CD14-positive monocyte (primary cell): ENCODE measurements around the gene ADAMTS10. TPM values are rescaled to one million over a fixed set of nuclear protein-coding genes. Genes with fewer than 3 reads are reported as not detected.

Experiments used
- DNase-seq, 3 donors: peaks; one replicate each; pipeline ENCODE4 v3.0.0-alpha.2; 2011 to 2022
- H2AFZ ChIP-seq: 2 replicates; pipeline ENCODE4 v1.6.0; 2012; ENCODE audit warnings: mild to moderate bottlenecking, low read depth, low read length, inconsistent platforms; ENCODE audit not compliant: insufficient read depth, poor library complexity, severe bottlenecking
- H3K27ac ChIP-seq, 2 donors: 1 replicate in 1 of 2; 2 replicates in 1 of 2; pipeline ENCODE4 v1.5.1; 2012 to 2013; ENCODE audit warnings: low read length in 2 of 2, control low read depth in 1 of 2, inconsistent platforms in 1 of 2, low read depth in 1 of 2, mild to moderate bottlenecking in 1 of 2
- H3K27me3 ChIP-seq, 2 donors: one replicate each; pipeline versions ENCODE4 v1.6.0 to v1.6.1; 2011 to 2013; ENCODE audit warnings: low read length in 2 of 2; ENCODE audit not compliant: control insufficient read depth in 2 of 2, insufficient read depth in 2 of 2
- H3K36me3 ChIP-seq, 2 donors: replicated peaks in 1 of 2; 1 replicate in 1 of 2; 2 replicates in 1 of 2; pipeline versions ENCODE4 v1.5.1 to v1.6.1; 2012 to 2013; ENCODE audit warnings: low read length in 2 of 2, control low read depth in 1 of 2, inconsistent platforms in 1 of 2, mild to moderate bottlenecking in 1 of 2; ENCODE audit not compliant: insufficient read depth in 2 of 2, control insufficient read depth in 1 of 2
- H3K4me1 ChIP-seq, 2 donors: 1 replicate in 1 of 2; 2 replicates in 1 of 2; pipeline versions ENCODE4 v1.5.1 to v1.6.1; 2012 to 2013; ENCODE audit warnings: low read length in 2 of 2, control low read depth in 1 of 2, inconsistent platforms in 1 of 2, mild to moderate bottlenecking in 1 of 2, moderate library complexity in 1 of 2; ENCODE audit not compliant: insufficient read depth in 2 of 2, control insufficient read depth in 1 of 2
- H3K4me2 ChIP-seq: replicated peaks from 2 replicates; pipeline ENCODE3; 2012; ENCODE audit warnings: low read length, moderate library complexity, mild to moderate bottlenecking; ENCODE audit not compliant: poor library complexity, severe bottlenecking; ENCODE audit errors: extremely low read depth
- H3K4me3 ChIP-seq, 3 experiments: fragments of 200-600 bp in 1 of 3; sonication (generic) in 1 of 3; replicated peaks in 1 of 3; 1 replicate in 2 of 3; 2 replicates in 1 of 3; pipeline ENCODE4 v1.5.1; 2011 to 2013; ENCODE audit warnings: low read length in 3 of 3, mild to moderate bottlenecking in 3 of 3, control low read depth in 2 of 3, low read depth in 2 of 3, inconsistent platforms in 1 of 3, moderate library complexity in 1 of 3
- H3K79me2 ChIP-seq: 2 replicates; pipeline ENCODE4 v1.6.0; 2012; ENCODE audit warnings: mild to moderate bottlenecking, control low read depth, inconsistent platforms, low read length, moderate library complexity; ENCODE audit not compliant: insufficient read depth
- H3K9ac ChIP-seq: 2 replicates; pipeline ENCODE4 v1.6.0; 2017; ENCODE audit warnings: low read length, mild to moderate bottlenecking; ENCODE audit not compliant: insufficient read depth, poor library complexity, severe bottlenecking
- H3K9me3 ChIP-seq, 2 donors: replicated peaks in 1 of 2; 1 replicate in 1 of 2; 2 replicates in 1 of 2; pipeline versions ENCODE4 v1.5.1 to v1.6.1; 2012 to 2013; ENCODE audit warnings: low read length in 2 of 2, control low read depth in 1 of 2; ENCODE audit not compliant: control insufficient read depth in 1 of 2, insufficient read depth in 1 of 2
- H4K20me1 ChIP-seq: 2 replicates; pipeline ENCODE4 v1.6.0; 2012; ENCODE audit warnings: mild to moderate bottlenecking, low read length, control low read depth, moderate library complexity; ENCODE audit not compliant: insufficient read depth
- H3K27ac Mint-ChIP-seq, 7 donors: one replicate each; pipeline ENCODE4 v1.8.0; 2020; ENCODE audit warnings: mild to moderate bottlenecking in 7 of 7, mixed read lengths in 7 of 7, moderate library complexity in 6 of 7, inconsistent platforms in 2 of 7
- H3K27me3 Mint-ChIP-seq, 3 donors: one replicate each; pipeline ENCODE4 v1.8.0; 2021 to 2022; ENCODE audit warnings: low read depth in 3 of 3, mild to moderate bottlenecking in 3 of 3, mixed read lengths in 3 of 3, moderate library complexity in 3 of 3, inconsistent platforms in 1 of 3
- H3K36me3 Mint-ChIP-seq, 2 donors: one replicate each; pipeline ENCODE4 v1.8.0; 2020; ENCODE audit warnings: mixed read lengths in 2 of 2, inconsistent platforms in 1 of 2, mild to moderate bottlenecking in 1 of 2
- H3K4me1 Mint-ChIP-seq: one replicate; pipeline ENCODE4 v1.8.0; 2020; ENCODE audit warnings: mild to moderate bottlenecking, mixed read lengths
- H3K4me3 Mint-ChIP-seq, 2 donors: one replicate each; pipeline ENCODE4 v1.8.0; 2020; ENCODE audit warnings: mild to moderate bottlenecking in 2 of 2, mixed read lengths in 2 of 2, moderate library complexity in 1 of 2
- H3K9me3 Mint-ChIP-seq, 7 donors: one replicate each; pipeline ENCODE4 v1.8.0; 2020 to 2022; ENCODE audit warnings: mixed read lengths in 7 of 7, mild to moderate bottlenecking in 6 of 7, moderate library complexity in 6 of 7, inconsistent platforms in 2 of 7
- CTCF ChIP-seq: fragments of 200-600 bp; IDR thresholded peaks from one replicate; pipeline ENCODE4 v1.8.0; 2022; ENCODE audit warnings: antibody characterized with exemption, mild to moderate bottlenecking
- WGBS: methylation state at CpG from one replicate; pipeline ENCODE4 v1.1.5; 2013; ENCODE audit warnings: missing lambda C conversion rate; ENCODE audit not compliant: insufficient coverage; 5-methylcytosine and 5-hydroxymethylcytosine counted together
- intact Hi-C, 2 donors: fragments of 100-400 bp; cut with micrococcal nuclease; formaldehyde crosslinking; loops; one replicate each; pipeline versions ENCODE4 v1.15.0 to v1.15.1; 2023
- polyA plus RNA-seq, 3 donors: library from polyadenylated mRNA; depleted of rRNA in 1 of 3; unstranded in 2 of 3; stranded (reverse) in 1 of 3; fragments of 300-500 nt in 2 of 3; fragments of >200 nt in 1 of 3; fragmentation: Illumina TruSeq in 2 of 3; gene quantifications; 1 replicate in 2 of 3; 2 replicates in 1 of 3; pipeline ENCODE4 v1.2.3, GENCODE V29; 2012 to 2021

The ADAMTS10 gene
- polyA plus RNA-seq, 3 donors: 2.3 TPM; not detected in 2

GRCh38 chr19:8600064-8600463 is 10.5 kb downstream of the ADAMTS10 start:
- Mint-ChIP-seq H3K9me3 (peaks cover 8 to 29% (median 18%) of the 10 kb centered on the region in 7 donors), H3K27ac (peak overlapping the region in 1 of 7 donors; percentile 24), H3K4me1 (no peaks in the 10 kb centered on the region), H3K36me3 (no peaks in the 10 kb centered on the region), H3K4me3 (no peak overlapping the region), H3K27me3 (peaks cover 3 to 6% (median 6%) of the 10 kb centered on the region in 3 donors)
- Histone ChIP-seq H3K9me3 (peaks cover 6 to 32% of the 10 kb centered on the region in 2 donors), H3K27me3 (no peaks in the 10 kb centered on the region), H2AFZ (no peak overlapping the region), H3K79me2 (no peaks in the 10 kb centered on the region), H3K36me3 (no peaks in the 10 kb centered on the region), H3K4me1 (no peaks in the 10 kb centered on the region), H3K27ac (no peak overlapping the region), H4K20me1 (no peaks in the 10 kb centered on the region), H3K4me3 (no peak overlapping the region), H3K4me2 (no peak overlapping the region), H3K9ac (no peak overlapping the region)
- intact Hi-C loops: no loop called here
- no peak for TF ChIP-seq CTCF
- WGBS: 100% methylated on average over 1 of the region's 2 CpGs
- no peak for DNase-seq

GRCh38 chr19:8596168-8596567 is 14.3 kb downstream of the ADAMTS10 start:
- H4K20me1 ChIP-seq: no peaks in the 10 kb centered on the region
- no peak overlapping the region for H3K27ac ChIP-seq
- H3K36me3 ChIP-seq: no peaks in the 10 kb centered on the region
- H3K27ac Mint-ChIP-seq: no peak overlapping the region
- H3K4me1 Mint-ChIP-seq: peaks cover 15% of the 10 kb centered on the region
- H3K9ac ChIP-seq: no peak overlapping the region
- peaks cover 26 to 43% of the 10 kb centered on the region in 2 donors for H3K9me3 ChIP-seq
- H3K4me1 ChIP-seq: peaks cover 15% of the 10 kb centered on the region in 2 donors
- TF ChIP-seq CTCF: no peak
- intact Hi-C loops: no loop called here
- H3K27me3 Mint-ChIP-seq: peaks cover 24 to 30% (median 26%) of the 10 kb centered on the region in 3 donors
- peaks cover 4 to 10% of the 10 kb centered on the region in 2 donors for H3K36me3 Mint-ChIP-seq
- WGBS: 86% methylated on average over 16 of the region's 23 CpGs
- peaks cover 4 to 28% of the 10 kb centered on the region in 2 donors for H3K27me3 ChIP-seq
- no peak overlapping the region for H3K4me3 ChIP-seq
- H3K79me2 ChIP-seq: no peaks in the 10 kb centered on the region
- no peak overlapping the region for H3K4me3 Mint-ChIP-seq
- DNase-seq: no peak
- no peak overlapping the region for H3K4me2 ChIP-seq
- no peak overlapping the region for H2AFZ ChIP-seq
- peaks cover 22 to 39% (median 34%) of the 10 kb centered on the region in 7 donors for H3K9me3 Mint-ChIP-seq
